KOPT-K1 (cell line): ENCODE measurements around the gene SRPK2.

Experiments used
- H3K27ac ChIP-seq: fragments of 200-600 bp; sonication (generic); 2 replicates; pipeline ENCODE4 v1.5.1; 2016; ENCODE audit warnings: antibody characterized with exemption, mild to moderate bottlenecking, low read depth, low read length; ENCODE audit not compliant: poor library complexity, severe bottlenecking
- H3K36me3 ChIP-seq: fragments of 200-600 bp; sonication (generic); 2 replicates; pipeline ENCODE4 v1.5.1; 2017; ENCODE audit warnings: antibody characterized with exemption, mild to moderate bottlenecking, low read length, moderate library complexity; ENCODE audit not compliant: insufficient read depth
- H3K9me3 ChIP-seq: fragments of 200-600 bp; sonication (generic); 2 replicates; pipeline ENCODE4 v1.5.1; 2017; ENCODE audit warnings: antibody characterized with exemption, low read length, mild to moderate bottlenecking; ENCODE audit not compliant: insufficient read depth, poor library complexity, severe bottlenecking

The SRPK2 gene

GRCh38 chr7:105222953-105223352 lies 165.8 kb downstream of the SRPK2 start:
- Histone ChIP-seq H3K27ac (peak overlapping the region; percentile 28), H3K36me3 (peaks cover 8% of the 10 kb centered on the region; the same call in 1 of the 2 replicates), H3K9me3 (peaks cover 7% of the 10 kb centered on the region)

- H3K27ac ChIP-seq, result no peak overlapping the region
- H3K9me3 ChIP-seq, result no peaks in the 10 kb centered on the region
- peaks cover 9% of the 10 kb centered on the region; the same call in 1 of the 2 replicates for H3K36me3 ChIP-seq
Measured at GRCh38 chr7:105219771-105220160, 169.0 kb downstream of the SRPK2 start.

GRCh38 chr7:105218939-105219770 lies 169.6 kb downstream of the SRPK2 start:
- peaks cover 9% of the 10 kb centered on the region; the same call in 1 of the 2 replicates for H3K36me3 ChIP-seq
- H3K9me3 ChIP-seq, result no peaks in the 10 kb centered on the region
- no peak overlapping the region for H3K27ac ChIP-seq

- Histone ChIP-seq H3K36me3 (peaks cover 9% of the 10 kb centered on the region; the same call in 1 of the 2 replicates), H3K9me3 (no peaks in the 10 kb centered on the region), H3K27ac (no peak overlapping the region)
Measured at GRCh38 chr7:105218215-105218614, 170.5 kb downstream of the SRPK2 start.

GRCh38 chr7:105216786-105217185 lies 171.9 kb downstream of the SRPK2 start:
- peaks cover 15% of the 10 kb centered on the region; the same call in 1 of the 2 replicates for H3K36me3 ChIP-seq
- H3K9me3 ChIP-seq, result no peaks in the 10 kb centered on the region
- no peak overlapping the region for H3K27ac ChIP-seq

- Histone ChIP-seq H3K9me3 (no peaks in the 10 kb centered on the region), H3K36me3 (peaks cover 15% of the 10 kb centered on the region; the same call in 1 of the 2 replicates), H3K27ac (no peak overlapping the region)
Measured at GRCh38 chr7:105215821-105216220, 172.9 kb downstream of the SRPK2 start.

GRCh38 chr7:105215182-105215581 lies 173.5 kb downstream of the SRPK2 start:
- Histone ChIP-seq H3K36me3 (peaks cover 15% of the 10 kb centered on the region; the same call in 1 of the 2 replicates), H3K9me3 (no peaks in the 10 kb centered on the region), H3K27ac (no peak overlapping the region)

GRCh38 chr7:105213611-105214010 lies 175.1 kb downstream of the SRPK2 start:
- Histone ChIP-seq H3K9me3 (no peaks in the 10 kb centered on the region), H3K36me3 (peaks cover 15% of the 10 kb centered on the region; the same call in 1 of the 2 replicates), H3K27ac (no peak overlapping the region)

GRCh38 chr7:105212212-105212611 lies 176.5 kb downstream of the SRPK2 start:
- no peak overlapping the region for H3K27ac ChIP-seq
- no peaks in the 10 kb centered on the region for H3K9me3 ChIP-seq
- H3K36me3 ChIP-seq, result peaks cover 15% of the 10 kb centered on the region; the same call in 1 of the 2 replicates

GRCh38 chr7:105210721-105211205 lies 178.0 kb downstream of the SRPK2 start:
- Histone ChIP-seq H3K27ac (peak overlapping the region; percentile 27), H3K36me3 (0 out of 2 replicates have a peak, but pooled peaks cover 6% of the 10 kb centered on the region), H3K9me3 (no peaks in the 10 kb centered on the region)

- Histone ChIP-seq H3K36me3 (0 out of 2 replicates have a peak, but pooled peaks cover 6% of the 10 kb centered on the region), H3K27ac (no peak overlapping the region), H3K9me3 (no peaks in the 10 kb centered on the region)
Measured at GRCh38 chr7:105209870-105210269, 178.9 kb downstream of the SRPK2 start.

- peaks cover 10% of the 10 kb centered on the region; the same call in 1 of the 2 replicates for H3K36me3 ChIP-seq
- H3K9me3 ChIP-seq, result no peaks in the 10 kb centered on the region
- H3K27ac ChIP-seq, result no peak overlapping the region
Measured at GRCh38 chr7:105209433-105209832, 179.3 kb downstream of the SRPK2 start.

GRCh38 chr7:105206985-105207384 lies 181.7 kb downstream of the SRPK2 start:
- H3K27ac ChIP-seq, result no peak overlapping the region
- H3K9me3 ChIP-seq, result no peaks in the 10 kb centered on the region
- H3K36me3 ChIP-seq, result peaks cover 29% of the 10 kb centered on the region

GRCh38 chr7:105205592-105206237 lies 183.0 kb downstream of the SRPK2 start:
- no peaks in the 10 kb centered on the region for H3K9me3 ChIP-seq
- peaks cover 41% of the 10 kb centered on the region for H3K36me3 ChIP-seq
- H3K27ac ChIP-seq, result no peak overlapping the region

- Histone ChIP-seq H3K36me3 (peaks cover 49% of the 10 kb centered on the region), H3K9me3 (no peaks in the 10 kb centered on the region), H3K27ac (no peak overlapping the region)
Measured at GRCh38 chr7:105204953-105205352, 183.8 kb downstream of the SRPK2 start.
